K562 (cell line): ENCODE data around the gene ANO7. TPM values are rescaled to one million over a fixed set of nuclear protein-coding genes. Genes with fewer than 3 reads are reported as not detected.
A peak's percentile ranks its signal among the peaks of the same experiment; 100 is the strongest.

Experiments
- ATAC-seq: fragments of 200-7000 bp; cut with Tn5 transposase; 3 replicates; pipeline ENCODE4 v1.9.1; 2020; ENCODE audit warnings: moderate library complexity
- BruUV-seq: library from RNA; stranded (reverse); fragments of 400-500 nt; replicated peaks from 2 replicates; lab custom pipeline; 2021; lab: Mats Ljungman, UMichigan
- CTCF ChIA-PET: fragments of 300-600 bp; formaldehyde crosslinking; extraction: SDS; loops from one replicate; lab custom pipeline; 2021; ENCODE audit warnings: low intra/inter-chr PET ratio; lab: Yijun Ruan, JAX
- POLR2A ChIA-PET: fragments of 300-600, 350-650 bp; sonication (Branson Sonifier 250); formaldehyde crosslinking; extraction: SDS; loops from one replicate; lab custom pipeline; 2021; ENCODE audit warnings: antibody characterized with exemption, inconsistent platforms; lab: Yijun Ruan, JAX
- DNase-seq, 4 experiments: peaks; one replicate each; pipeline versions ENCODE4 v3.0.0 to v3.0.0-alpha.2; 2011 to 2018; ENCODE audit warnings: low spot score in 3 of 4, mixed read lengths in 3 of 4; ENCODE audit errors: extremely low read depth in 1 of 4
- FAIRE-seq: peaks from 2 replicates; lab custom pipeline; 2011; peaks lifted over from hg19 to GRCh38; lab: Jason Lieb, UNC
- H2AFZ ChIP-seq: 2 replicates; pipeline ENCODE4 v1.6.0; 2011; ENCODE audit warnings: low read depth, low read length, control low read depth, inconsistent platforms
- H3K27ac ChIP-seq: fragments of 200-600 bp; 3 replicates; pipeline ENCODE4 v1.8.0; 2011; ENCODE audit warnings: low read depth, mild to moderate bottlenecking, control low read depth, inconsistent platforms, low read length, moderate library complexity, mixed read lengths; ENCODE audit errors: extremely low read depth
- H3K27me3 ChIP-seq, 2 experiments: fragments of 300-600 bp in 1 of 2; 2 replicates in 1 of 2; 3 replicates in 1 of 2; pipeline versions ENCODE4 v1.6.0 to v1.8.0; 2011; ENCODE audit warnings: inconsistent platforms in 2 of 2, low read length in 2 of 2, mild to moderate bottlenecking in 1 of 2, mixed read lengths in 1 of 2, moderate library complexity in 1 of 2; ENCODE audit not compliant: control insufficient read depth in 2 of 2, insufficient read depth in 2 of 2
- H3K36me3 ChIP-seq: fragments of 300-600 bp; 3 replicates; pipeline ENCODE4 v1.8.0; 2011; ENCODE audit warnings: mild to moderate bottlenecking, low read length, inconsistent platforms; ENCODE audit not compliant: control insufficient read depth, insufficient read depth
- H3K4me1 ChIP-seq, 2 experiments: fragments of 200-600 bp in 1 of 2; replicated peaks in 1 of 2; 2 replicates in 1 of 2; 3 replicates in 1 of 2; pipeline versions ENCODE4 v1.5.1 to v1.8.0; 2011; ENCODE audit warnings: inconsistent platforms in 2 of 2, low read length in 2 of 2, mild to moderate bottlenecking in 1 of 2, mixed read lengths in 1 of 2, moderate library complexity in 1 of 2; ENCODE audit not compliant: control insufficient read depth in 2 of 2, insufficient read depth in 2 of 2
- H3K4me2 ChIP-seq: 2 replicates; pipeline ENCODE4 v1.6.1; 2011; ENCODE audit warnings: low read length, control low read depth, inconsistent platforms, mixed read lengths; ENCODE audit not compliant: insufficient read depth
- H3K4me3 ChIP-seq: fragments of 200-600 bp; sonication (generic), shearing (Covaris generic); 2 replicates; pipeline ENCODE4 v1.5.1; 2016; ENCODE audit warnings: control low read depth, inconsistent platforms
- H3K79me2 ChIP-seq: fragments of 200-600 bp; 3 replicates; pipeline ENCODE4 v1.8.0; 2011; ENCODE audit warnings: low read length, inconsistent platforms; ENCODE audit not compliant: control insufficient read depth, insufficient read depth
- H3K9ac ChIP-seq, 2 experiments: 2 replicates each; pipeline versions ENCODE4 v1.6.0 to v1.6.1; 2011; ENCODE audit warnings: low read depth in 2 of 2, low read length in 2 of 2, control low read depth in 1 of 2, inconsistent platforms in 1 of 2, mild to moderate bottlenecking in 1 of 2, mixed read lengths in 1 of 2; ENCODE audit not compliant: insufficient read depth in 1 of 2
- H3K9me1 ChIP-seq: one replicate; pipeline ENCODE4 v1.6.0; 2011; ENCODE audit warnings: inconsistent platforms, mild to moderate bottlenecking, low read length, moderate library complexity; ENCODE audit not compliant: control insufficient read depth, insufficient read depth
- H3K9me3 ChIP-seq: replicated peaks from 2 replicates; pipeline ENCODE4 v1.5.1; 2011; ENCODE audit warnings: low read depth, low read length, inconsistent platforms; ENCODE audit not compliant: control insufficient read depth, insufficient read depth
- H4K20me1 ChIP-seq: replicated peaks from 2 replicates; pipeline ENCODE4 v1.6.1; 2011; ENCODE audit warnings: low read length, inconsistent platforms, mixed read lengths; ENCODE audit not compliant: control insufficient read depth, insufficient read depth
- BMI1 ChIP-seq: fragments of 150-350 bp; IDR thresholded peaks from 2 replicates; pipeline ENCODE4 v1.6.1; 2014; ENCODE audit warnings: low read length
- HEY1 ChIP-seq: fragments of 250-450 bp; sonication (Bioruptor Pico); IDR thresholded peaks from 2 replicates; pipeline ENCODE4 v1.5.0; 2020; ENCODE audit warnings: mild to moderate bottlenecking, moderate library complexity, borderline replicate concordance
- RFX1 ChIP-seq: fragments of 450-650 bp; IDR thresholded peaks from 2 replicates; pipeline ENCODE4 v1.6.1; 2016; ENCODE audit warnings: mild to moderate bottlenecking, moderate library complexity
- ZBTB12 ChIP-seq: fragments of 250-450 bp; sonication (Bioruptor Pico); IDR thresholded peaks from 2 replicates; pipeline ENCODE4 v1.4.0; 2020
- ZFP1 ChIP-seq: fragments of 450-650 bp; formaldehyde crosslinking; IDR thresholded peaks from 2 replicates; pipeline ENCODE4 v1.4.0; 2020; ENCODE audit warnings: mild to moderate bottlenecking, mixed read lengths
- ZFP30 ChIP-seq: fragments of 250-450 bp; sonication (Bioruptor Pico); IDR thresholded peaks from 2 replicates; pipeline ENCODE4 v1.8.0; 2022; ENCODE audit warnings: moderate library complexity, mild to moderate bottlenecking, inconsistent platforms, borderline replicate concordance
- ZFX ChIP-seq: sonication (generic); formaldehyde crosslinking; IDR thresholded peaks from 2 replicates; pipeline ENCODE4 v1.8.0; 2022; ENCODE audit warnings: mild to moderate bottlenecking, missing genetic modification reagents, moderate library complexity
- ZNF507 ChIP-seq: conservative IDR thresholded peaks from 2 replicates; pipeline ENCODE4 v1.6.1; 2017; ENCODE audit warnings: missing genetic modification characterization, missing compliant biosample characterization
- WGBS: fragments of 100-300 bp; shearing (Covaris generic); methylation state at CpG from one replicate; pipeline ENCODE4 v1.1.6; 2016; ENCODE audit warnings: low coverage, mixed read lengths; ENCODE audit not compliant: insufficient coverage; ENCODE audit errors: missing lambda C conversion rate; 5-methylcytosine and 5-hydroxymethylcytosine counted together
- in situ Hi-C: fragments of 300-500 bp; cut with MboI; formaldehyde crosslinking; loops from 4 replicates; pipeline ENCODE4 v1.15.0; 2018; ENCODE audit warnings: inconsistent platforms, mixed read lengths
- intact Hi-C: fragments of 100-400 bp; cut with micrococcal nuclease; formaldehyde crosslinking; loops from 2 replicates; pipeline ENCODE4 v1.14.2; 2022
- polyA plus RNA-seq, 8 experiments: library from polyadenylated mRNA; depleted of rRNA in 4 of 8; stranded (reverse) in 5 of 8; unstranded in 3 of 8; fragments of >200 nt; fragmentation: Nextera tagmentation in 2 of 8; fragmentation: Illumina TruSeq in 1 of 8; extraction: Ambion mirVana in 2 of 8; extraction: Trizol in 1 of 8; gene quantifications; 2 replicates each; pipeline versions ENCODE4 v1.2.1 to v1.2.3, GENCODE V29; 2011 to 2014; ENCODE audit warnings: inconsistent platforms in 1 of 8, missing spikeins in 1 of 8
- total RNA-seq, 7 experiments: library from RNA; depleted of rRNA in 6 of 7; stranded (reverse); fragments of >200 nt in 6 of 7; fragmentation: Illumina TruSeq in 2 of 7; extraction: Trizol in 2 of 7; gene quantifications; 2 replicates each; pipeline versions ENCODE4 v1.2.1 to v1.2.3, GENCODE V29; 2011 to 2021; ENCODE audit warnings: low replicate concordance in 1 of 7

ANO7 gene
- total and polyA plus RNA-seq, 9 of the 15 experiments (the other 6 are each of a cell fraction or from before 2014, with no cell fraction given) = 0.28 to 5.1 (median 1.1) TPM

GRCh38 chr2:241153616-241154015 lies 34.9 kb upstream of the ANO7 start (continued):
- TF ChIP-seq ZFP30 = no peak
- no peak for TF ChIP-seq ZBTB12 (CRISPR knock-in tag)
- TF ChIP-seq ZFX (CRISPR knock-in tag) = no peak
- no peak for TF ChIP-seq BMI1
- TF ChIP-seq ZFP1 (CRISPR knock-in tag) = no peak
- TF ChIP-seq HEY1 (CRISPR knock-in tag) = no peak

- intact Hi-C loops = no loop called here
- Histone ChIP-seq H3K4me2 (no peak overlapping the region), H3K27ac (no peak overlapping the region), H2AFZ (no peak overlapping the region), H3K9ac (no peak overlapping the region), H4K20me1 (peaks cover 5% of the 10 kb centered on the region; the same call in 1 of the 2 replicates), H3K27me3 (no peaks in the 10 kb centered on the region), H3K36me3 (peaks cover 38% of the 10 kb centered on the region; the same call in 2 of the 3 replicates), H3K4me1 (peaks cover 7 to 12% of the 10 kb centered on the region in 2 experiments; a peak in 2 of 5 replicates), H3K9me3 (no peaks in the 10 kb centered on the region), H3K4me3 (no peak overlapping the region), H3K79me2 (peaks cover 17% of the 10 kb centered on the region), H3K9me1 (no peaks in the 10 kb centered on the region)
- in situ Hi-C loops = no loop called here
- POLR2A ChIA-PET = no interaction called here
- no peak for ATAC-seq
- no peak for FAIRE-seq
- DNase-seq = no peak
- no TSS peak for BruUV-seq
- CTCF ChIA-PET = no interaction called here
- WGBS = 100% methylated on average over 1 of the region's 4 CpGs
- TF ChIP-seq ZNF507 (tag) (no peak), RFX1 (peak; percentile 76)
These were observed 33.6 kb upstream of the ANO7 start for GRCh38 chr2:241154915-241155314.
